Esophagus squamous epithelium (tissue), 4 donors: ENCODE measurements around the gene PTN.

Source experiments
- CTCF ChIP-seq, 6 experiments: fragments of 450-650 bp in 4 of 6; fragments of 200-600 bp in 2 of 6; sonication (generic) in 2 of 6; IDR thresholded peaks; one replicate each; pipeline ENCODE4 v1.5.1; 2016 to 2019; ENCODE audit warnings: antibody characterized with exemption in 6 of 6, mild to moderate bottlenecking in 4 of 6, moderate library complexity in 4 of 6
- POLR2A ChIP-seq, 4 donors: fragments of 450-650 bp; IDR thresholded peaks; one replicate each; pipeline ENCODE4 v1.6.1; 2017; ENCODE audit warnings: antibody characterized with exemption in 4 of 4, mild to moderate bottlenecking in 4 of 4, moderate library complexity in 3 of 4

GRCh38 chr7:137313201-137313600, 30.3 kb downstream of the PTN start:
- TF ChIP-seq CTCF (IDR thresholded peaks at IDR 0.05) (no peak), POLR2A (IDR thresholded peaks at IDR 0.05) (no peak)
